Smooth muscle cell (in vitro differentiated cells): Measurements from ENCODE around the gene BAHCC1. TPM values are rescaled to one million over a fixed set of nuclear protein-coding genes. Genes with fewer than 3 reads are reported as not detected.

ENCODE experiments used
- DNase-seq: peaks from one replicate; lab custom pipeline; 2025; ENCODE audit not compliant: unreplicated experiment; lab: John Stamatoyannopoulos, UW
- H2AFZ ChIP-seq: fragments of 200-600 bp; sonication (generic); 2 replicates; pipeline ENCODE4 v1.6.0; 2016; ENCODE audit warnings: antibody characterized with exemption, low read depth, mild to moderate bottlenecking
- H3F3A ChIP-seq: fragments of 200-600 bp; sonication (generic); 2 replicates; pipeline ENCODE4 v1.6.0; 2017; ENCODE audit warnings: antibody characterized with exemption, low read depth
- H3K27ac ChIP-seq: fragments of 200-600 bp; sonication (generic); 2 replicates; pipeline ENCODE4 v1.5.1; 2016; ENCODE audit warnings: low read depth, mild to moderate bottlenecking
- H3K27me3 ChIP-seq: fragments of 200-600 bp; sonication (generic); 2 replicates; pipeline ENCODE4 v1.6.1; 2016; ENCODE audit warnings: low read depth, mild to moderate bottlenecking
- H3K36me3 ChIP-seq: fragments of 200-600 bp; sonication (generic); 2 replicates; pipeline ENCODE4 v1.5.1; 2016; ENCODE audit warnings: low read depth
- H3K4me1 ChIP-seq: fragments of 200-600 bp; sonication (generic); 2 replicates; pipeline ENCODE4 v1.5.1; 2016; ENCODE audit warnings: low read depth
- H3K4me2 ChIP-seq: fragments of 200-600 bp; sonication (generic); 2 replicates; pipeline ENCODE4 v1.6.0; 2016; ENCODE audit warnings: mild to moderate bottlenecking
- H3K4me3 ChIP-seq: fragments of 200-600 bp; sonication (generic); 2 replicates; pipeline ENCODE4 v1.5.1; 2016; ENCODE audit warnings: mild to moderate bottlenecking
- H3K79me2 ChIP-seq: fragments of 200-600 bp; sonication (generic); 2 replicates; pipeline ENCODE4 v1.6.0; 2016; ENCODE audit warnings: low read depth, mild to moderate bottlenecking
- H3K9ac ChIP-seq: fragments of 200-600 bp; sonication (generic); 2 replicates; pipeline ENCODE4 v1.6.0; 2016; ENCODE audit warnings: low read depth
- H3K9me3 ChIP-seq: fragments of 200-600 bp; sonication (generic); replicated peaks from 2 replicates; pipeline ENCODE4 v1.5.1; 2016; ENCODE audit warnings: low read depth
- H4K20me1 ChIP-seq: fragments of 200-600 bp; sonication (generic); 2 replicates; pipeline ENCODE4 v1.6.0; 2016; ENCODE audit warnings: low read depth
- CTCF ChIP-seq: fragments of 200-600 bp; sonication (generic); IDR thresholded peaks from 2 replicates; pipeline ENCODE4 v1.5.1; 2017; ENCODE audit warnings: borderline replicate concordance, mild to moderate bottlenecking, antibody characterized with exemption; ENCODE audit not compliant: insufficient read depth, poor library complexity, severe bottlenecking
- WGBS: methylation state at CpG from one replicate; pipeline ENCODE4 v1.1.7; 2016; ENCODE audit warnings: low lambda C conversion rate; 5-methylcytosine and 5-hydroxymethylcytosine counted together
- polyA plus RNA-seq: library from polyadenylated mRNA; unstranded; fragments of >200 nt; fragmentation: Nextera tagmentation; extraction: Ambion mirVana; gene quantifications from 2 replicates; pipeline ENCODE4 v1.2.1, GENCODE V29; 2016
- total RNA-seq: library from RNA; depleted of rRNA; stranded (reverse); fragments of >200 nt; gene quantifications from 2 replicates; pipeline ENCODE4 v1.2.3, GENCODE V29; 2014

Gene BAHCC1
- total and polyA plus RNA-seq, 2 experiments from 2014 or later = 3.2 to 4.6 TPM

DNA sequence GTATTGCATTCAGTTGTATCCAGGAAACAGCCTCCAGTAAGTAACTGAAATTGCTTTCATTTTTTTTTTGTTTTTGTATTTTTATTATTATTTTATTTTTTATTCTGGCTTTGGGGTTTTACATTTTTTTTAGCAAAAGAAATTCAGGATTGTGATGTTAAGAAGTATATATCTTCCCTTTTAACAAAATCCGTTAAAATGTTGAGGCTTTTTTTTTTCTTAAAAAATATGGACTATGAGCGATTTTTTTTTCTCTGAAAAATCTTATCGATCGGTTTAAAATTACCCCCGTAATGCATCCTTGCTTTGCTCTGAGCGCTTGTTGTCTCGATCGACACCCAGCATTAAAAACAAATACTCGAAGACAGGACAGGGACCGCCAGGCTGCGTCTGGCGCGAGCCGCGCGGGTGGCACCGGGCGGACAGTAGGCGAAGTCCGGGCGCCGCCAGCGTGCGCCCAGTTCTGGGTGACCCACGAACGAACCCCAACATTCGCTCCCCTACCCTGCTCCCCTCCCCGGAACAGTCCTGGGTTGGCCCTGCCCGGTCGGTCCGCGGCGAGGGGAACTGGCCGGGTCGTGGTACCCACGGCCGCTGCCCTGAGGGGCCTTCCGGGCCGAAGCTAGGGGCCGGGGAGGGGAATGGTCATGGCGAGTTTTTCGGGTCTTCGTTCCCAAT, 482 bp downstream of the BAHCC1 start:
- no peak for TF ChIP-seq CTCF
- Histone ChIP-seq H3K4me3 (peak overlapping the region; percentile 88), H4K20me1 (peaks cover 8% of the 10 kb centered on the region), H3K27me3 (no peaks in the 10 kb centered on the region), H3K79me2 (peaks cover 78% of the 10 kb centered on the region), H3K4me2 (peak overlapping the region; percentile 100), H3K27ac (peak overlapping the region; percentile 85), H3K9me3 (no peaks in the 10 kb centered on the region), H3F3A (peaks cover 20% of the 10 kb centered on the region), H3K36me3 (no peaks in the 10 kb centered on the region), H2AFZ (peak overlapping the region; percentile 41), H3K9ac (peak overlapping the region; percentile 92), H3K4me1 (peaks cover 35% of the 10 kb centered on the region)
- no peak for DNase-seq
- under 1% methylated on average over 42 of the region's 43 CpGs for WGBS

- DNase-seq = no peak
- peak overlapping the region; percentile 100 for H3K4me2 ChIP-seq
- H3K27me3 ChIP-seq = no peaks in the 10 kb centered on the region
- WGBS = 1% methylated on average over 33 of the region's 54 CpGs
- no peaks in the 10 kb centered on the region for H3K36me3 ChIP-seq
- H3K4me3 ChIP-seq = peak overlapping the region; percentile 88
- peak overlapping the region; percentile 92 for H3K9ac ChIP-seq
- TF ChIP-seq CTCF = no peak
- no peaks in the 10 kb centered on the region for H3K9me3 ChIP-seq
- H4K20me1 ChIP-seq = peaks cover 8% of the 10 kb centered on the region
- H3K4me1 ChIP-seq = peaks cover 37% of the 10 kb centered on the region
- H3F3A ChIP-seq = peaks cover 20% of the 10 kb centered on the region
- peak overlapping the region; percentile 82 for H2AFZ ChIP-seq
- peak overlapping the region; percentile 85 for H3K27ac ChIP-seq
- H3K79me2 ChIP-seq = peaks cover 78% of the 10 kb centered on the region
Observed at GRCh38 chr17:81396278-81396721, 1.0 kb downstream of the BAHCC1 start.

DNA sequence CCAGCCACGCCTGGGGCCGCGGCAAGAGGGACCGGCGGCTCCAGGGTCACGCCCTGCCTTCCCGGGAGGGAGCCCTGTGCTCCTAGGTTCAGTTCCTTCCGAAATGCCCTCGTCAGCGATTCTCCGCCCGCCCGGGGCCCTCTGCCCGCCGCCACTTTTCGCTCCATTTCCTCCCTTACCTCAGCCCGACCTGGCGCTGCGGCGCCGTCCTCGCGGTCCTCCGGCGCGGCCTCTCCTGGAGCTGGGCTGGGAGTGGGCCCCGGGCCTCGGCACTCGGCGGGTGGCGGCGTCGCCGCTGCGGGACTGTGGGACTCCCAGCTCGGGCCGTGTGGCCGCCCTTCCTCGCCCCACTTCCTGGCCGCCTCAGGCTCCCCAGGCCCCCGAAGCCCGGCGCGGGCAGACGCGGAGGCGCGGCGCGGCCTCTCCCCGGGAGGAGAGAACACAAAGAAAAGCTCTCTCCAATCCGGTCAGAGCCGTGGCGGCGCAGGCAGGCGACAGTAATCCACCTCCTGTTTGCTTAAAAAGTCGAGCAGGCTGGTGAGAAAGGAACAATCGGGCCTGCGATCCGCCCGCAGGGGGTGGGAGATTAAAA, 1.6 kb downstream of the BAHCC1 start:
- peak overlapping the region; percentile 82 for H2AFZ ChIP-seq
- no peak for DNase-seq
- H3K4me3 ChIP-seq = peak overlapping the region; percentile 88
- whole genome bisulfite sequencing = under 1% methylated on average over 45 of the region's 61 CpGs
- peaks cover 8% of the 10 kb centered on the region for H4K20me1 ChIP-seq
- peaks cover 78% of the 10 kb centered on the region for H3K79me2 ChIP-seq
- H3K27ac ChIP-seq = peak overlapping the region; percentile 85
- H3K27me3 ChIP-seq = no peaks in the 10 kb centered on the region
- peaks cover 41% of the 10 kb centered on the region for H3K4me1 ChIP-seq
- H3K4me2 ChIP-seq = peak overlapping the region; percentile 100
- peak overlapping the region; percentile 92 for H3K9ac ChIP-seq
- peaks cover 20% of the 10 kb centered on the region for H3F3A ChIP-seq
- no peak for TF ChIP-seq CTCF
- H3K36me3 ChIP-seq = no peaks in the 10 kb centered on the region
- no peaks in the 10 kb centered on the region for H3K9me3 ChIP-seq
